PC-9 (cell line): ENCODE results near the gene CSE1L. TPM values are rescaled to one million over a fixed set of nuclear protein-coding genes. Genes with fewer than 3 reads are reported as not detected.

Source experiments
- Bru-seq: library from RNA; stranded (reverse); fragments of 400-500 nt; gene quantifications from one replicate; lab custom pipeline; 2021; lab: Mats Ljungman, UMichigan
- BruChase-seq, 2 experiments: library from RNA; stranded (reverse); fragments of 400-500 nt; gene quantifications; one replicate each; lab custom pipeline; 2021; lab: Mats Ljungman, UMichigan
- BruUV-seq: library from RNA; stranded (reverse); fragments of 400-500 nt; replicated peaks from 2 replicates; lab custom pipeline; 2021; lab: Mats Ljungman, UMichigan
- CTCF ChIA-PET: fragments of 300-600 bp; sonication (Branson Sonifier 250); formaldehyde crosslinking; loops from one replicate; lab custom pipeline; 2022; ENCODE audit warnings: antibody characterized with exemption; lab: Charles Lee
- POLR2A ChIA-PET: fragments of 300-600 bp; sonication (Branson Sonifier 250); formaldehyde crosslinking; loops from one replicate; lab custom pipeline; 2022; ENCODE audit warnings: antibody characterized with exemption; ENCODE audit not compliant: unreplicated experiment; lab: Charles Lee
- DNase-seq, 2 experiments: peaks; one replicate each; pipeline versions ENCODE4 v3.0.0 to v3.0.0-alpha.2; 2015 to 2022; ENCODE audit warnings: mixed read lengths in 1 of 2
- H2AFZ ChIP-seq: fragments of 200-600 bp; sonication (generic); 2 replicates; pipeline ENCODE4 v1.8.1; 2017; ENCODE audit warnings: antibody characterized with exemption
- H3F3A ChIP-seq: fragments of 200-600 bp; sonication (generic); 2 replicates; pipeline ENCODE4 v1.8.1; 2017; ENCODE audit warnings: antibody characterized with exemption, mild to moderate bottlenecking, low read depth; ENCODE audit not compliant: insufficient read depth
- H3K27ac ChIP-seq: fragments of 200-600 bp; sonication (generic); 2 replicates; pipeline ENCODE4 v1.6.1; 2016; ENCODE audit warnings: mixed run types
- H3K27me3 ChIP-seq: fragments of 200-600 bp; sonication (generic); 2 replicates; pipeline ENCODE4 v1.6.1; 2016; ENCODE audit warnings: low read depth, mixed run types; ENCODE audit not compliant: insufficient read depth
- H3K36me3 ChIP-seq: fragments of 200-600 bp; sonication (generic); 2 replicates; pipeline ENCODE4 v1.6.1; 2016; ENCODE audit warnings: low read depth, mixed run types
- H3K4me1 ChIP-seq: fragments of 200-600 bp; sonication (generic); replicated peaks from 2 replicates; pipeline ENCODE4 v1.6.1; 2016; ENCODE audit warnings: mixed run types; ENCODE audit not compliant: insufficient read depth
- H3K4me2 ChIP-seq: fragments of 200-600 bp; sonication (generic); 2 replicates; pipeline ENCODE4 v1.6.1; 2017; ENCODE audit warnings: mixed run types
- H3K4me3 ChIP-seq: fragments of 200-600 bp; sonication (generic); 2 replicates; pipeline ENCODE4 v1.6.1; 2016; ENCODE audit warnings: mixed run types
- H3K79me2 ChIP-seq: fragments of 200-600 bp; sonication (generic); 2 replicates; pipeline ENCODE4 v1.6.1; 2017; ENCODE audit warnings: low read depth, mixed run types
- H3K9me2 ChIP-seq: fragments of 200-600 bp; sonication (generic); 2 replicates; pipeline ENCODE4 v1.8.1; 2017; ENCODE audit warnings: mild to moderate bottlenecking; ENCODE audit not compliant: insufficient read depth
- H3K9me3 ChIP-seq: fragments of 200-600 bp; sonication (generic); 2 replicates; pipeline ENCODE4 v1.8.1; 2016; ENCODE audit warnings: low read depth; ENCODE audit not compliant: insufficient read depth
- H4K20me1 ChIP-seq: fragments of 200-600 bp; sonication (generic); 2 replicates; pipeline ENCODE4 v1.8.1; 2017; ENCODE audit not compliant: insufficient read depth
- CTCF ChIP-seq: fragments of 200-600 bp; sonication (generic); conservative IDR thresholded peaks from 2 replicates; pipeline ENCODE4 v1.6.1; 2017; ENCODE audit warnings: mixed run types, antibody characterized with exemption, mild to moderate bottlenecking, moderate library complexity
- EZH2 ChIP-seq: fragments of 200-600 bp; sonication (generic); IDR thresholded peaks from 2 replicates; pipeline ENCODE4 v1.8.0; 2017; ENCODE audit warnings: antibody characterized with exemption, low read depth
- intact Hi-C: fragments of 100-400 bp; cut with micrococcal nuclease; formaldehyde crosslinking; loops from one replicate; pipeline ENCODE4 v1.10.0; 2022; ENCODE audit not compliant: unreplicated experiment
- long read RNA-seq: library from polyadenylated mRNA; stranded (forward); transcript quantifications from one replicate; pipeline ENCODE4 v2.0.0, GENCODE V29; 2022
- total RNA-seq: library from RNA; stranded (reverse); gene quantifications from 2 replicates; pipeline ENCODE4 v1.2.3, GENCODE V29; 2021

CSE1L gene
- total RNA-seq: 83.1 and 132 TPM in 2 replicates
- percentile 97 among the genes with signal in this experiment for Bru-seq, nascent RNA
- BruChase-seq, experiment 1, labeled RNA remaining after a 2-hour chase: percentile 93 among the genes with signal in this experiment
- percentile 95 among the genes with signal in this experiment for BruChase-seq, experiment 2, labeled RNA remaining after a 6-hour chase
- long read RNA-seq, transcript CSE1L-201 (25 exons, 3,553 nt): major isoform, 167 of 192 reads
- long read RNA-seq, partial matches to known transcripts: 13 of 192 reads
- long read RNA-seq, other reads (novel, unspliced or antisense): 10 of 192 reads

DNA sequence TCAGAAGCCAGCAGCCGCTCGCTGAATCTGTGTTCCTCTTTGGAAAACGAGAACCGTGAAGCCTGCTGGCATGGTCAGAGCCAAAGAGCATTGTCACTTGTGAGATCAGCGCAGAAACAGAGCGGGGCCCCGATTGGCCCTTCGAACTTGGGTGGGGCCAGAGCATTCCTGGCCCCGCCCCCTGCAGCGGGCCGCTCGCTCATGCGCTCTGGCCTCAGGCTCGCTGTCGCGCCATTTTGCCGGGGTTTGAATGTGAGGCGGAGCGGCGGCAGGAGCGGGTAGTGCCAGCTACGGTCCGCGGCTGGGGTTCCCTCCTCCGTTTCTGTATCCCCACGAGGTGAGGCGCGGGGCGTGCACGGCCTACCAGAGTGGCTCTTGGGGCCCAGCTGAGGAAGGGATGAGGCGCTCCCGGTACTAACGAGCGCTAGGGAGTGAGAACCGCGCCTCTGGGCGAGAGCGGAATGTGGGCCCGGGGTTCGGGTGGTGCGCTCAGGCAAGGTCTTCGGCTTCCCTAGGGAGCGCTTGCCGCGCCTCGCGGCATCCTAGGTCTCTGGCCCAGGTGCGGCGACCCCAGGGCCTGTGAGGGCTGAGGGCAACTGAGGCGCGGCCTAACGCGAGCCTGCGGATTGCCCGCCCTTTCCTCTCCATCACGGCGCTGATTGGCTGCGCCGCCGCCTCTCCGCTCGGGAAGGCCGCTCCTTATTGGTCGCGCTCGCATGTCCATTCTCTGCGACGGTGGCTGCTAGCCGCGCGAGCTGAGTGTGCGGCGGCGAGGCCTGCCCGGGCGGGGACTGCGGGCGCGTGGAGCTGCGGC lies at the start of gene CSE1L:
Gene CSE1L, plus strand, starts transcription at position 226 of the 814 bp plus-strand sequence. CDS start 12,152 bp downstream, outside the sequence.
- POLR2A ChIA-PET: interaction anchor here (0.6 to 1.0 kb wide), 2 partner anchors 9 to 10 kb away, joined by 3 to 4 read pairs; no protein-coding TSS in a partner anchor

DNA sequence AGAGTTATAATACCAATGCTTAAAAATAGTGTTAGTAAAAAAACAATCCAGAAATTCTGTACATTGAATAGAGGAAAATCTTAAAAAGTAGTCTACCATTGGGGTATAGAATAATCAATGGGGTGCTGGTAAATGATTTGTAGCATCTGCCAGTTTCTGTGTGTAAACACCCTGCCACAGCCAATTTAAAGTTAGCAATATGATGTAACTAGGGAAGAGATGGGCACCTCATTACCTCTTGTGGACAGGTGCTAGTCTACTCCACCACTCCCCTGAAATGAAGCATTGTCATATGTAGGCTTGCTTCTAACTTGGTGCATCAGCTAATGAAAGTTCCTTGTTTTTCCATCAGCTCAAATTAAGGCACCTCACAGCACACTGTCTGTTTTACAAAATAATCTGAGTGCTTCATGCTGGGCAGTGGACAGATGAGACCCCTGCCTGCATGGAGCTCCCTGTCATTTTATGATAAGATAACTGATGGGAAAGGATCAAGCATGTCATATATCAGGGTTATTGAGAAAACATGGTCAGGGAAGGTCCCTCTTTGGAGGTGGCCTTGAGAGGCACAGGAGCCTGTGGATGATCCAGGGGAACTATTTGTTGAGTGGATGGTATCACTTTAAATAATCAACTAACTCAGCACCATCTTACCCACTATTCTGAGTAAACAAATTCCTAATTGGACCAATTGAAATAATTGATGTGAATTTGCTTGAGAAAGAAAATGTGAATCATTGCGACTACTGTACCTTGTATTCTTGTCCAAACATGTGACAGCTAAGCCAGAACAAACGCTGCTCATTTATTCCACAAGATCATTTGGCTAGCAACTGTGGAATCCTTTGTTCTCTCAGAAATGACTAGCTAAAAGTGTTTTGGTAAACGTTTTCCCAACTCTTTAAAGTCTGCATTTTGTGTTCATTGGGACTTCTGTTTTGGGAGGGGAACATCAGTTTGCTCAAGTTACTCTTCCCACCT lies 45.9 kb upstream of the CSE1L start:
- ChIA-PET POLR2A (interaction anchor here (0.7 kb wide), 1 partner anchor 535 kb away, joined by 4 read pairs; no protein-coding TSS in a partner anchor), CTCF (no interaction called here)
- BruUV-seq: no TSS peak
- no peaks in the 10 kb centered on the region; the same call in 1 of the 2 replicates for H4K20me1 ChIP-seq
- 0 out of 2 replicates have a peak, but pooled peaks cover 19% of the 10 kb centered on the region for H3F3A ChIP-seq
- H3K4me1 ChIP-seq: no peaks in the 10 kb centered on the region
- peaks cover 36% of the 10 kb centered on the region for H3K36me3 ChIP-seq
- no peak overlapping the region for H3K4me3 ChIP-seq
- H3K4me2 ChIP-seq: no peak overlapping the region
- no peaks in the 10 kb centered on the region for H3K9me3 ChIP-seq
- no peaks in the 10 kb centered on the region for H3K27me3 ChIP-seq
- no peaks in the 10 kb centered on the region for H3K79me2 ChIP-seq
- intact Hi-C loops: no loop called here
- H3K27ac ChIP-seq: no peak overlapping the region
- H2AFZ ChIP-seq: no peak overlapping the region
- no peak for TF ChIP-seq CTCF
- no peak for TF ChIP-seq EZH2
- H3K9me2 ChIP-seq: no peaks in the 10 kb centered on the region
- DNase-seq: no peak

More for the DNA sequence above, at the start of gene CSE1L:
- TF ChIP-seq EZH2: no peak
- TF ChIP-seq CTCF: no peak; the same call in 1 of the 2 replicates
- peaks cover 5% of the 10 kb centered on the region; the same call in 1 of the 2 replicates for H3F3A ChIP-seq
- H3K4me1 ChIP-seq: peaks cover 19% of the 10 kb centered on the region
- no peaks in the 10 kb centered on the region for H3K9me2 ChIP-seq
- no peaks in the 10 kb centered on the region for H3K27me3 ChIP-seq
- H4K20me1 ChIP-seq: peaks cover 36% of the 10 kb centered on the region
- peak within 1 kb of the TSS; percentile 98 for H2AFZ ChIP-seq
- peaks cover 26% of the 10 kb centered on the region for H3K36me3 ChIP-seq
- H3K9me3 ChIP-seq: no peaks in the 10 kb centered on the region
- BruUV-seq: no TSS peak
- H3K4me2 ChIP-seq: peak within 1 kb of the TSS; percentile 95
- intact Hi-C loops: loop anchor here (10.0 kb wide), 1 partner anchor 411 kb away; no protein-coding TSS in a partner anchor
- peak; percentile 85 to 96 for DNase-seq
- peaks cover 47% of the 10 kb centered on the region for H3K79me2 ChIP-seq
- H3K4me3 ChIP-seq: peak within 1 kb of the TSS; percentile 96
- CTCF ChIA-PET: interaction anchor here (0.6 to 0.7 kb wide), 2 partner anchors 94 to 125 kb away, joined by 3 read pairs; partner anchors contain the start of gene ARFGEF2
- H3K27ac ChIP-seq: peak within 1 kb of the TSS; percentile 62
